Suprapubic skin (tissue), 4 donors: ENCODE measurements around the gene CFAP107.

Experiments
- EP300 ChIP-seq: sonication (generic); formaldehyde crosslinking; IDR thresholded peaks from one replicate; pipeline ENCODE4 v1.6.1; 2017; ENCODE audit warnings: antibody characterized with exemption
- POLR2A ChIP-seq, 2 donors: fragments of 450-650 bp; IDR thresholded peaks; one replicate each; pipeline ENCODE4 v1.6.1; 2017; ENCODE audit warnings: antibody characterized with exemption in 2 of 2, mild to moderate bottlenecking in 2 of 2, moderate library complexity in 2 of 2
- POLR2AphosphoS5 ChIP-seq, 3 donors: sonication (generic); formaldehyde crosslinking; IDR thresholded peaks; one replicate each; pipeline ENCODE4 v1.6.1; 2017; ENCODE audit warnings: antibody characterized with exemption in 3 of 3
- TF ChIP-seq, protein P1 (sequence below), 2 donors: fragments of 200-600 bp in 1 of 2; fragments of 450-650 bp in 1 of 2; sonication (generic) in 1 of 2; IDR thresholded peaks; one replicate each; pipeline ENCODE4 v1.5.1; 2016 to 2019; ENCODE audit warnings: antibody characterized with exemption in 2 of 2, mild to moderate bottlenecking in 1 of 2, moderate library complexity in 1 of 2

GRCh38 chr1:12761781-12762180 is 15.8 kb downstream of the CFAP107 start:
- TF ChIP-seq POLR2AphosphoS5 (IDR thresholded peaks at IDR 0.05) (no peak), EP300 (no peak), POLR2A (IDR thresholded peaks at IDR 0.05) (no peak)
- TF ChIP-seq, protein P1, sequence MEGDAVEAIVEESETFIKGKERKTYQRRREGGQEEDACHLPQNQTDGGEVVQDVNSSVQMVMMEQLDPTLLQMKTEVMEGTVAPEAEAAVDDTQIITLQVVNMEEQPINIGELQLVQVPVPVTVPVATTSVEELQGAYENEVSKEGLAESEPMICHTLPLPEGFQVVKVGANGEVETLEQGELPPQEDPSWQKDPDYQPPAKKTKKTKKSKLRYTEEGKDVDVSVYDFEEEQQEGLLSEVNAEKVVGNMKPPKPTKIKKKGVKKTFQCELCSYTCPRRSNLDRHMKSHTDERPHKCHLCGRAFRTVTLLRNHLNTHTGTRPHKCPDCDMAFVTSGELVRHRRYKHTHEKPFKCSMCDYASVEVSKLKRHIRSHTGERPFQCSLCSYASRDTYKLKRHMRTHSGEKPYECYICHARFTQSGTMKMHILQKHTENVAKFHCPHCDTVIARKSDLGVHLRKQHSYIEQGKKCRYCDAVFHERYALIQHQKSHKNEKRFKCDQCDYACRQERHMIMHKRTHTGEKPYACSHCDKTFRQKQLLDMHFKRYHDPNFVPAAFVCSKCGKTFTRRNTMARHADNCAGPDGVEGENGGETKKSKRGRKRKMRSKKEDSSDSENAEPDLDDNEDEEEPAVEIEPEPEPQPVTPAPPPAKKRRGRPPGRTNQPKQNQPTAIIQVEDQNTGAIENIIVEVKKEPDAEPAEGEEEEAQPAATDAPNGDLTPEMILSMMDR (IDR thresholded peaks at IDR 0.05): no peak
